Stomach (tissue), 4 donors: ENCODE data around the gene DPH5.

Source experiments
- CTCF ChIP-seq, 7 experiments: fragments of 450-650 bp in 4 of 7; fragments of 200-600 bp in 3 of 7; sonication (generic) in 3 of 7; IDR thresholded peaks; one replicate each; pipeline ENCODE4 v1.5.1; 2016 to 2019; ENCODE audit warnings: antibody characterized with exemption in 7 of 7, control low read depth in 2 of 7, mild to moderate bottlenecking in 1 of 7
- POLR2A ChIP-seq, 4 donors: fragments of 450-650 bp; IDR thresholded peaks; one replicate each; pipeline ENCODE4 v1.6.1; 2016; ENCODE audit warnings: antibody characterized with exemption in 4 of 4, control low read depth in 2 of 4, mild to moderate bottlenecking in 1 of 4, moderate library complexity in 1 of 4

- TF ChIP-seq POLR2A (IDR thresholded peaks at IDR 0.05): no peak
- TF ChIP-seq CTCF (IDR thresholded peaks at IDR 0.05): no peak
These were observed 71.4 kb downstream of the DPH5 start for GRCh38 chr1:100953960-100954730.
